ENCODE measurements around the gene PPP6R2.
"Not testable (repeated sequence)": the region's sequence is repeated elsewhere in the genome, so short reads cannot be mapped to it uniquely, and the experiment has no call there.

Gene PPP6R2

GRCh38 chr22:50396751-50397370 lies 53.7 kb downstream of the PPP6R2 start:
- peaks cover 64% of the 10 kb centered on the region for H3K36me3 ChIP-seq (ENCODE audit: insufficient read depth, low read length)
- H3K4me2 ChIP-seq (ENCODE audit: low read length), result no peak overlapping the region
- H3K9ac ChIP-seq (ENCODE audit: low read length), result no peak overlapping the region

GRCh38 chr22:50397371-50398060 lies 54.4 kb downstream of the PPP6R2 start:
- not testable (repeated sequence) for H4K20me1 ChIP-seq (ENCODE audit: insufficient read depth, low read length); H2AFZ ChIP-seq (ENCODE audit: low read length); H3K27ac ChIP-seq (ENCODE audit: low read depth, low read length, poor library complexity, severe bottlenecking); H3K4me2 ChIP-seq (ENCODE audit: low read length); H3K9ac ChIP-seq (ENCODE audit: low read length); H3K79me2 ChIP-seq (ENCODE audit: insufficient read depth, low read length); H3K4me3 ChIP-seq (ENCODE audit: low read depth, low read length, poor library complexity, severe bottlenecking); H3F3A ChIP-seq (ENCODE audit: insufficient read depth, low read length); H3K9me3 ChIP-seq (ENCODE audit: low read length); H3K27me3 ChIP-seq (ENCODE audit: insufficient read depth, low read length); H3K9me2 ChIP-seq (ENCODE audit: low read depth, low read length)
- Histone ChIP-seq H3K36me3 (ENCODE audit: insufficient read depth, low read length) (peaks cover 63% of the 10 kb centered on the region), H3K4me1 (ENCODE audit: insufficient read depth, low read length, severe bottlenecking) (peaks cover 11% of the 10 kb centered on the region)

More at GRCh38 chr22:50396751-50397370, 53.7 kb downstream of the PPP6R2 start:
- no peak for TF ChIP-seq CTCF (IDR thresholded peaks at IDR 0.05; ENCODE audit: low read length)
- no peak for TF ChIP-seq EZH2 (IDR thresholded peaks at IDR 0.05; ENCODE audit: borderline replicate concordance, low read length)
- H4K20me1 ChIP-seq (ENCODE audit: insufficient read depth, low read length), result no peaks in the 10 kb centered on the region
- no peaks in the 10 kb centered on the region for H3K9me2 ChIP-seq (ENCODE audit: low read depth, low read length)
- H3K9me3 ChIP-seq (ENCODE audit: low read length), result no peaks in the 10 kb centered on the region
- H3F3A ChIP-seq (ENCODE audit: insufficient read depth, low read length), result no peaks in the 10 kb centered on the region
- no peak overlapping the region for H2AFZ ChIP-seq (ENCODE audit: low read length)
- H3K4me3 ChIP-seq (ENCODE audit: low read depth, low read length, poor library complexity, severe bottlenecking), result no peak overlapping the region
- no peak overlapping the region for H3K27ac ChIP-seq (ENCODE audit: low read depth, low read length, poor library complexity, severe bottlenecking)
- H3K27me3 ChIP-seq (ENCODE audit: insufficient read depth, low read length), result no peaks in the 10 kb centered on the region
- H3K4me1 ChIP-seq (ENCODE audit: insufficient read depth, low read length, severe bottlenecking), result peaks cover 8% of the 10 kb centered on the region
- no peaks in the 10 kb centered on the region for H3K79me2 ChIP-seq (ENCODE audit: insufficient read depth, low read length)

GRCh38 chr22:50398831-50399648 lies 55.9 kb downstream of the PPP6R2 start:
- TF ChIP-seq CTCF (IDR thresholded peaks at IDR 0.05; ENCODE audit: low read length) (no peak), EZH2 (IDR thresholded peaks at IDR 0.05; ENCODE audit: borderline replicate concordance, low read length) (no peak)
- Histone ChIP-seq H2AFZ (ENCODE audit: low read length) (no peak overlapping the region), H3K9me2 (ENCODE audit: low read depth, low read length) (no peaks in the 10 kb centered on the region), H3K36me3 (ENCODE audit: insufficient read depth, low read length) (peaks cover 57% of the 10 kb centered on the region), H3K27me3 (ENCODE audit: insufficient read depth, low read length) (no peaks in the 10 kb centered on the region), H3F3A (ENCODE audit: insufficient read depth, low read length) (no peaks in the 10 kb centered on the region), H3K9me3 (ENCODE audit: low read length) (no peaks in the 10 kb centered on the region), H3K4me1 (ENCODE audit: insufficient read depth, low read length, severe bottlenecking) (peaks cover 25% of the 10 kb centered on the region), H4K20me1 (ENCODE audit: insufficient read depth, low read length) (no peaks in the 10 kb centered on the region), H3K9ac (ENCODE audit: low read length) (no peak overlapping the region), H3K27ac (ENCODE audit: low read depth, low read length, poor library complexity, severe bottlenecking) (peak overlapping the region; percentile 34), H3K79me2 (ENCODE audit: insufficient read depth, low read length) (no peaks in the 10 kb centered on the region), H3K4me3 (ENCODE audit: low read depth, low read length, poor library complexity, severe bottlenecking) (no peak overlapping the region), H3K4me2 (ENCODE audit: low read length) (no peak overlapping the region)

Data from OCI-LY1 (cell line).